Calu3 (cell line): ENCODE data around the gene DCAF6. TPM values are rescaled to one million over a fixed set of nuclear protein-coding genes. Genes with fewer than 3 reads are reported as not detected.

Experiments
- BruUV-seq: library from RNA; stranded (reverse); fragments of 400-500 nt; replicated peaks from 2 replicates; lab custom pipeline; 2021; lab: Mats Ljungman, UMichigan
- CTCF ChIA-PET: fragments of 300-600 bp; sonication (Branson Sonifier 250); formaldehyde crosslinking; loops from one replicate; lab custom pipeline; 2022; ENCODE audit warnings: antibody characterized with exemption; lab: Charles Lee
- DNase-seq: peaks from one replicate; pipeline ENCODE4 v3.0.0; 2022
- H3K27ac Mint-ChIP-seq: one replicate; pipeline ENCODE4 v1.8.0; 2022; ENCODE audit warnings: mixed read lengths; ENCODE audit not compliant: unreplicated experiment
- H3K27me3 Mint-ChIP-seq: one replicate; pipeline ENCODE4 v1.8.0; 2022; ENCODE audit warnings: mixed read lengths; ENCODE audit not compliant: unreplicated experiment
- H3K36me3 Mint-ChIP-seq: one replicate; pipeline ENCODE4 v1.8.0; 2022; ENCODE audit warnings: mild to moderate bottlenecking, moderate library complexity, mixed read lengths; ENCODE audit not compliant: insufficient read depth, unreplicated experiment
- H3K4me1 Mint-ChIP-seq: one replicate; pipeline ENCODE4 v1.8.0; 2022; ENCODE audit warnings: mild to moderate bottlenecking, low read depth, mixed read lengths; ENCODE audit not compliant: unreplicated experiment
- H3K4me3 Mint-ChIP-seq: one replicate; pipeline ENCODE4 v1.8.0; 2022; ENCODE audit warnings: mild to moderate bottlenecking, low read depth, moderate library complexity, mixed read lengths; ENCODE audit not compliant: unreplicated experiment
- H3K9me3 Mint-ChIP-seq: one replicate; pipeline ENCODE4 v1.8.0; 2022; ENCODE audit warnings: low read depth, mixed read lengths; ENCODE audit not compliant: unreplicated experiment
- intact Hi-C: fragments of 100-400 bp; cut with micrococcal nuclease; formaldehyde crosslinking; loops from one replicate; pipeline ENCODE4 v1.10.0; 2022; ENCODE audit not compliant: unreplicated experiment
- total RNA-seq: library from RNA; stranded (reverse); gene quantifications from 2 replicates; pipeline ENCODE4 v1.2.3, GENCODE V29; 2022
- TF ChIP-seq, protein P1 (sequence below): fragments of 200-600 bp; IDR thresholded peaks from one replicate; pipeline ENCODE4 v1.8.0; 2022; ENCODE audit warnings: antibody characterized with exemption; ENCODE audit not compliant: unreplicated experiment

Gene DCAF6
- total RNA-seq, 1 experiment from 2014 or later, result 64.0 TPM

DNA sequence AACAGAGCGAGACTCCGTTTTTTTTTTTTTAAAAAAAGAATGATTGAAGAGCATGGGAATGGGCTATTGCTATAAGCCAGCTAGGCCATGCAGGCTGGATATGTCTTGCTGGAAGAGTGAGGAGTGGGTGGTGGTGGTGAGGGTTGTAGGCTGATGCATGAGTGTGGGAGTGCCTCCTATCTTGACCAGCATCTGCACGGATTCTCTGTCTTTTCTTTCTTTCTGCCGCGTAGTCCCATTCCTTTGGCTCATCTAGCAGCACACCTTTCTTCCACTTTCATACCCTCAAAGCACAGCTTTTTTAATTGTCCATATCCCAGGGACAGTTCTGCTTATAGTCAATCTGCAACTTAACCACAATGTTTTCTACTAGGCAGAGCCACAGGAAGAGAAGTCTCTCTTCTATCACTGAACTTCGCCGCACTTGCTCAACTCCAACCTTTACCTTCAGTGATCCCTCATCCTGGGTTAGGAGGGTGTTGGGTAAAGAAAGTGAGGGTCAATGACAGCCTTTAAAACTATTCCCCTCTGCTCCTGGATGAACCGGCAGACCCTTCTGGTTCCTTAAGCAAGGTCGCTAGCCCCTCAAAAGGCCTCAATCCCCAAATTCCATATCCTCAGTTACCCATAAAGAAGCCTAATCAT, 37.8 kb upstream of the DCAF6 start:
- TF ChIP-seq, protein P1, sequence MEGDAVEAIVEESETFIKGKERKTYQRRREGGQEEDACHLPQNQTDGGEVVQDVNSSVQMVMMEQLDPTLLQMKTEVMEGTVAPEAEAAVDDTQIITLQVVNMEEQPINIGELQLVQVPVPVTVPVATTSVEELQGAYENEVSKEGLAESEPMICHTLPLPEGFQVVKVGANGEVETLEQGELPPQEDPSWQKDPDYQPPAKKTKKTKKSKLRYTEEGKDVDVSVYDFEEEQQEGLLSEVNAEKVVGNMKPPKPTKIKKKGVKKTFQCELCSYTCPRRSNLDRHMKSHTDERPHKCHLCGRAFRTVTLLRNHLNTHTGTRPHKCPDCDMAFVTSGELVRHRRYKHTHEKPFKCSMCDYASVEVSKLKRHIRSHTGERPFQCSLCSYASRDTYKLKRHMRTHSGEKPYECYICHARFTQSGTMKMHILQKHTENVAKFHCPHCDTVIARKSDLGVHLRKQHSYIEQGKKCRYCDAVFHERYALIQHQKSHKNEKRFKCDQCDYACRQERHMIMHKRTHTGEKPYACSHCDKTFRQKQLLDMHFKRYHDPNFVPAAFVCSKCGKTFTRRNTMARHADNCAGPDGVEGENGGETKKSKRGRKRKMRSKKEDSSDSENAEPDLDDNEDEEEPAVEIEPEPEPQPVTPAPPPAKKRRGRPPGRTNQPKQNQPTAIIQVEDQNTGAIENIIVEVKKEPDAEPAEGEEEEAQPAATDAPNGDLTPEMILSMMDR, result no peak
- intact Hi-C loops, result no loop called here
- Mint-ChIP-seq H3K4me3 (no peak overlapping the region), H3K27me3 (no peaks in the 10 kb centered on the region), H3K27ac (no peak overlapping the region), H3K4me1 (no peaks in the 10 kb centered on the region), H3K36me3 (no peaks in the 10 kb centered on the region), H3K9me3 (no peaks in the 10 kb centered on the region)
- no peak for DNase-seq
- CTCF ChIA-PET, result no interaction called here
- BruUV-seq, result no TSS peak

DNA sequence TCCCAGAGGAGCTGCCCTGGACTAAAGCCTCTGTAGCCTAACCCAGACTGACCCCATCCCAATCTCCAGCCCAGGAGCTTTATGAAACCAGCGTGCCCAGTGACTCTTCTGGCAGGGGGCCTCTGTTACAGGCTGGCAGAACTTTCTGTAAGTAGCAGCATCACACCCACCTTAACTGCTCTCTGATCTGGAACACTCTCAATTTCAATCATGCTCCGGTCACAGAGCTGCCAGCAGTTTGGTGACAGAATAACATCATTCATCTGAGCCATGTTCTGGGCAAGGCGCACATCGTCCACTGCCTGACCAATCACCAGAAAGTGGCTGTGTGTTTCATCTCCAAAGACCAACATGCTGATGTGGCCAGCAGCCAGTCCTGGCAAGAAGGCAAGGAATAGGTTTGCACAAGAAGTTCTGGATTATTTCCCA, 37.2 kb upstream of the DCAF6 start:
- no peaks in the 10 kb centered on the region for H3K27me3 Mint-ChIP-seq
- no peaks in the 10 kb centered on the region for H3K9me3 Mint-ChIP-seq
- CTCF ChIA-PET, result no interaction called here
- no peak overlapping the region for H3K4me3 Mint-ChIP-seq
- TF ChIP-seq, protein P1, result no peak
- BruUV-seq, result no TSS peak
- DNase-seq, result no peak
- no peaks in the 10 kb centered on the region for H3K4me1 Mint-ChIP-seq
- intact Hi-C loops, result no loop called here
- no peaks in the 10 kb centered on the region for H3K36me3 Mint-ChIP-seq
- H3K27ac Mint-ChIP-seq, result no peak overlapping the region

DNA sequence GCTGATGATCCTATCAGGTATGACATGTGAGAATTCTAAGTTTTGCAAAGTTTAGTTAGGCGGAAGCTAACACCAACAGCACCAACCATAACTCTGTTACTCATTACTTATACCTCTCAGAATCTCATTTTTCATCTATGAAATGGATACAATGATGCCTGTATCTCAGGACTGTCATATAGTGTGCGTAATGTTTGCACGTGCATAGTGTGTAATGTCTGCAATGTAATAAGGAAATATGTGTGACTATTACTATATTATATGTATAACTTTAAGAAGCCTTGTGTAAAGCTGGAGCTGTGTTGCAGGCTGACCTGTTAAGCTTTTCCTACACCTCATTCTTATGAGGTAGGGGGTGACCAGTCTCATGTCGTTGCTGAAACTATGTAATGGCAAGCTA, 35.6 kb upstream of the DCAF6 start:
- H3K36me3 Mint-ChIP-seq, result no peaks in the 10 kb centered on the region
- TF ChIP-seq, protein P1, result no peak
- no peak for DNase-seq
- H3K9me3 Mint-ChIP-seq, result no peaks in the 10 kb centered on the region
- intact Hi-C loops, result no loop called here
- no TSS peak for BruUV-seq
- no peaks in the 10 kb centered on the region for H3K27me3 Mint-ChIP-seq
- CTCF ChIA-PET, result interaction anchor here (0.6 kb wide), 1 partner anchor 148 kb away, joined by 3 read pairs; no protein-coding TSS in a partner anchor
- no peak overlapping the region for H3K4me3 Mint-ChIP-seq
- H3K27ac Mint-ChIP-seq, result no peak overlapping the region
- no peaks in the 10 kb centered on the region for H3K4me1 Mint-ChIP-seq

DNA sequence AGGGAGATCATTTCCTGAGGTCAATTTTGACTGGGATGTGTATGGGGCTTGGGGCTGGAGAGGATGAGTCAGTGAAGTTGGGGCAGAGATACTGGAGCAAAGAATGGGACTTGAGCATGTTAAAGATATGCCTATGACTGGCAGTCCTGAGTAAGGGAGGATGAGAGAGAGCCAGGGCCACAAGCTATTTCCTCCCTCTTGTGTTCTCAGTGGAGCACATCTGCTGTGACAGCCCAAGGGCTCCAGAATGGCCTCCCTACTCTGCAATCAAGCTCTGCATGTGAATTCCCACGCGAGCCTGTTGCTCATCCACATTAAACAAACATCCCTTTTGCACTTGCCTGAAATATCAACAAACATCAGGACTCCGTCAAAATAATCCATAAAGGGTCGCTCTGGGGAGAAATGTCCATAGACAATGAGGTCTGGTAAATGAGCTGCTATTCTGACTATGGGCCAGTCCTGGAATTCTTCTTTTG, 31.8 kb upstream of the DCAF6 start:
- no peaks in the 10 kb centered on the region for H3K36me3 Mint-ChIP-seq
- no peaks in the 10 kb centered on the region for H3K9me3 Mint-ChIP-seq
- intact Hi-C loops, result no loop called here
- TF ChIP-seq, protein P1, result no peak
- H3K27me3 Mint-ChIP-seq, result no peaks in the 10 kb centered on the region
- CTCF ChIA-PET, result interaction anchor here (1.6 kb wide), 1 partner anchor 177 kb away, joined by 3 read pairs; no protein-coding TSS in a partner anchor
- H3K4me1 Mint-ChIP-seq, result no peaks in the 10 kb centered on the region
- H3K4me3 Mint-ChIP-seq, result no peak overlapping the region
- no peak for DNase-seq
- BruUV-seq, result no TSS peak
- no peak overlapping the region for H3K27ac Mint-ChIP-seq
